ENCODE measurements around the gene NR6A1.

- TF ChIP-seq CTCF (IDR thresholded peaks at IDR 0.05), result no peak
- no peak for TF ChIP-seq POLR2A (IDR thresholded peaks at IDR 0.05)
- no peak for TF ChIP-seq EP300 (IDR thresholded peaks at IDR 0.05)
Observed at GRCh38 chr9:124487260-124488182, 283.6 kb downstream of the NR6A1 start.
